ENCODE results near the gene YAF2. TPM values are rescaled to one million over a fixed set of nuclear protein-coding genes. Genes with fewer than 3 reads are reported as not detected.
A peak's percentile ranks its signal among the peaks of the same experiment; 100 is the strongest.
"Not testable (repeated sequence)": the region's sequence is repeated elsewhere in the genome, so short reads cannot be mapped to it uniquely, and the experiment has no call there.

The YAF2 gene
- total RNA-seq, 1 donor from 2014 or later, result 19.3 TPM

GRCh38 chr12:42255866-42256261 is 17.8 kb upstream of the YAF2 start:
- Histone ChIP-seq H3K27me3 (ENCODE audit: control insufficient read depth in 3 of 3, insufficient read depth in 3 of 3, low read length in 3 of 3) (no peaks in the 10 kb centered on the region), H3K4me3 (ENCODE audit: low read length in 3 of 3) (no peak overlapping the region), H3K4me1 (ENCODE audit: control insufficient read depth in 3 of 3, insufficient read depth in 3 of 3, low read length in 3 of 3) (no peaks in the 10 kb centered on the region), H3K27ac (ENCODE audit: low read depth, low read length) (no peak overlapping the region), H3K9ac (ENCODE audit: low read depth in 1 of 3, low read length in 3 of 3) (no peak overlapping the region), H3K9me3 (ENCODE audit: control insufficient read depth in 3 of 3, low read length in 3 of 3) (no peaks in the 10 kb centered on the region), H3K36me3 (ENCODE audit: control insufficient read depth in 3 of 3, insufficient read depth in 3 of 3, low read length in 3 of 3) (no peaks in the 10 kb centered on the region)

GRCh38 chr12:42255221-42255865 is 17.3 kb upstream of the YAF2 start:
- H3K9ac ChIP-seq (ENCODE audit: low read depth in 1 of 3, low read length in 3 of 3), result no peak overlapping the region
- no peaks in the 10 kb centered on the region for H3K4me1 ChIP-seq (ENCODE audit: control insufficient read depth in 3 of 3, insufficient read depth in 3 of 3, low read length in 3 of 3)
- no peaks in the 10 kb centered on the region for H3K36me3 ChIP-seq (ENCODE audit: control insufficient read depth in 3 of 3, insufficient read depth in 3 of 3, low read length in 3 of 3)
- H3K4me3 ChIP-seq (ENCODE audit: low read length in 3 of 3), result no peak overlapping the region
- H3K9me3 ChIP-seq (ENCODE audit: control insufficient read depth in 3 of 3, low read length in 3 of 3), result no peaks in the 10 kb centered on the region
- H3K27me3 ChIP-seq (ENCODE audit: control insufficient read depth in 3 of 3, insufficient read depth in 3 of 3, low read length in 3 of 3), result no peaks in the 10 kb centered on the region
- no peak overlapping the region for H3K27ac ChIP-seq (ENCODE audit: low read depth, low read length)

- not testable (repeated sequence) for H3K9ac ChIP-seq (ENCODE audit: low read depth in 1 of 3, low read length in 3 of 3); H3K27me3 ChIP-seq (ENCODE audit: control insufficient read depth in 3 of 3, insufficient read depth in 3 of 3, low read length in 3 of 3); H3K36me3 ChIP-seq (ENCODE audit: control insufficient read depth in 3 of 3, insufficient read depth in 3 of 3, low read length in 3 of 3); H3K9me3 ChIP-seq (ENCODE audit: control insufficient read depth in 3 of 3, low read length in 3 of 3); H3K4me1 ChIP-seq (ENCODE audit: control insufficient read depth in 3 of 3, insufficient read depth in 3 of 3, low read length in 3 of 3); H3K4me3 ChIP-seq (ENCODE audit: low read length in 3 of 3); H3K27ac ChIP-seq (ENCODE audit: low read depth, low read length)
Observed at GRCh38 chr12:42252645-42253044, 14.6 kb upstream of the YAF2 start.

- H3K27ac ChIP-seq (ENCODE audit: low read depth, low read length); H3K36me3 ChIP-seq (ENCODE audit: control insufficient read depth in 3 of 3, insufficient read depth in 3 of 3, low read length in 3 of 3); H3K4me3 ChIP-seq (ENCODE audit: low read length in 3 of 3); H3K27me3 ChIP-seq (ENCODE audit: control insufficient read depth in 3 of 3, insufficient read depth in 3 of 3, low read length in 3 of 3); H3K4me1 ChIP-seq (ENCODE audit: control insufficient read depth in 3 of 3, insufficient read depth in 3 of 3, low read length in 3 of 3); H3K9ac ChIP-seq (ENCODE audit: low read depth in 1 of 3, low read length in 3 of 3); H3K9me3 ChIP-seq (ENCODE audit: control insufficient read depth in 3 of 3, low read length in 3 of 3): not testable (repeated sequence)
Observed at GRCh38 chr12:42249033-42249432, 11.0 kb upstream of the YAF2 start.

GRCh38 chr12:42240131-42240750 is 2.2 kb upstream of the YAF2 start:
- Histone ChIP-seq H3K9me3 (ENCODE audit: control insufficient read depth in 3 of 3, low read length in 3 of 3) (no peaks in the 10 kb centered on the region), H3K4me1 (ENCODE audit: control insufficient read depth in 3 of 3, insufficient read depth in 3 of 3, low read length in 3 of 3) (peaks cover 2 to 22% (median 14%) of the 10 kb centered on the region in 3 donors), H3K4me3 (ENCODE audit: low read length in 3 of 3) (no peak overlapping the region), H3K27me3 (ENCODE audit: control insufficient read depth in 3 of 3, insufficient read depth in 3 of 3, low read length in 3 of 3) (no peaks in the 10 kb centered on the region), H3K36me3 (ENCODE audit: control insufficient read depth in 3 of 3, insufficient read depth in 3 of 3, low read length in 3 of 3) (no peaks in the 10 kb centered on the region), H3K9ac (ENCODE audit: low read depth in 1 of 3, low read length in 3 of 3) (no peak overlapping the region), H3K27ac (ENCODE audit: low read depth, low read length) (no peak overlapping the region)

- H3K9ac ChIP-seq (ENCODE audit: low read depth in 1 of 3, low read length in 3 of 3), result peak overlapping the region; percentile 77 to 88 (median 82)
- peak overlapping the region; percentile 54 to 92 (median 67) for H3K4me3 ChIP-seq (ENCODE audit: low read length in 3 of 3)
- H3K27me3 ChIP-seq (ENCODE audit: control insufficient read depth in 3 of 3, insufficient read depth in 3 of 3, low read length in 3 of 3), result no peaks in the 10 kb centered on the region
- peaks cover 8 to 32% (median 19%) of the 10 kb centered on the region in 3 donors for H3K4me1 ChIP-seq (ENCODE audit: control insufficient read depth in 3 of 3, insufficient read depth in 3 of 3, low read length in 3 of 3)
- H3K9me3 ChIP-seq (ENCODE audit: control insufficient read depth in 3 of 3, low read length in 3 of 3), result no peaks in the 10 kb centered on the region
- no peaks in the 10 kb centered on the region for H3K36me3 ChIP-seq (ENCODE audit: control insufficient read depth in 3 of 3, insufficient read depth in 3 of 3, low read length in 3 of 3)
- peak overlapping the region; percentile 77 for H3K27ac ChIP-seq (ENCODE audit: low read depth, low read length)
Observed at GRCh38 chr12:42237853-42238239, 202 bp downstream of the YAF2 start.

- Histone ChIP-seq H3K4me3 (ENCODE audit: low read length in 3 of 3) (peak overlapping the region; percentile 81 to 92 (median 85)), H3K9me3 (ENCODE audit: control insufficient read depth in 3 of 3, low read length in 3 of 3) (no peaks in the 10 kb centered on the region), H3K36me3 (ENCODE audit: control insufficient read depth in 3 of 3, insufficient read depth in 3 of 3, low read length in 3 of 3) (no peaks in the 10 kb centered on the region), H3K27me3 (ENCODE audit: control insufficient read depth in 3 of 3, insufficient read depth in 3 of 3, low read length in 3 of 3) (no peaks in the 10 kb centered on the region), H3K27ac (ENCODE audit: low read depth, low read length) (peak overlapping the region; percentile 88), H3K9ac (ENCODE audit: low read depth in 1 of 3, low read length in 3 of 3) (peak overlapping the region; percentile 90 to 91 (median 91)), H3K4me1 (ENCODE audit: control insufficient read depth in 3 of 3, insufficient read depth in 3 of 3, low read length in 3 of 3) (peaks cover 8 to 32% (median 19%) of the 10 kb centered on the region in 3 donors)
Observed at GRCh38 chr12:42237052-42237852, 796 bp downstream of the YAF2 start.

- peak overlapping the region; percentile 76 for H3K27ac ChIP-seq (ENCODE audit: low read depth, low read length)
- no peaks in the 10 kb centered on the region for H3K27me3 ChIP-seq (ENCODE audit: control insufficient read depth in 3 of 3, insufficient read depth in 3 of 3, low read length in 3 of 3)
- H3K9me3 ChIP-seq (ENCODE audit: control insufficient read depth in 3 of 3, low read length in 3 of 3), result no peaks in the 10 kb centered on the region
- H3K9ac ChIP-seq (ENCODE audit: low read depth in 1 of 3, low read length in 3 of 3), result peak overlapping the region in 2 of 3 donors; percentile 57 to 90
- H3K36me3 ChIP-seq (ENCODE audit: control insufficient read depth in 3 of 3, insufficient read depth in 3 of 3, low read length in 3 of 3), result no peaks in the 10 kb centered on the region
- H3K4me3 ChIP-seq (ENCODE audit: low read length in 3 of 3), result peak overlapping the region in 1 of 3 donors; percentile 85
- peaks cover 8 to 32% (median 19%) of the 10 kb centered on the region in 3 donors for H3K4me1 ChIP-seq (ENCODE audit: control insufficient read depth in 3 of 3, insufficient read depth in 3 of 3, low read length in 3 of 3)
Observed at GRCh38 chr12:42236017-42236416, 2.0 kb downstream of the YAF2 start.

GRCh38 chr12:42235426-42235825 is 2.6 kb downstream of the YAF2 start:
- Histone ChIP-seq H3K27ac (ENCODE audit: low read depth, low read length) (peak overlapping the region; percentile 76), H3K9ac (ENCODE audit: low read depth in 1 of 3, low read length in 3 of 3) (peak overlapping the region in 2 of 3 donors; percentile 57 to 90), H3K4me1 (ENCODE audit: control insufficient read depth in 3 of 3, insufficient read depth in 3 of 3, low read length in 3 of 3) (peaks cover 8 to 32% (median 19%) of the 10 kb centered on the region in 3 donors), H3K4me3 (ENCODE audit: low read length in 3 of 3) (peak overlapping the region in 2 of 3 donors; percentile 15 to 20), H3K27me3 (ENCODE audit: control insufficient read depth in 3 of 3, insufficient read depth in 3 of 3, low read length in 3 of 3) (no peaks in the 10 kb centered on the region), H3K9me3 (ENCODE audit: control insufficient read depth in 3 of 3, low read length in 3 of 3) (no peaks in the 10 kb centered on the region), H3K36me3 (ENCODE audit: control insufficient read depth in 3 of 3, insufficient read depth in 3 of 3, low read length in 3 of 3) (no peaks in the 10 kb centered on the region)

GRCh38 chr12:42234970-42235369 is 3.1 kb downstream of the YAF2 start:
- H3K4me1 ChIP-seq (ENCODE audit: control insufficient read depth in 3 of 3, insufficient read depth in 3 of 3, low read length in 3 of 3), result peaks cover 8 to 32% (median 19%) of the 10 kb centered on the region in 3 donors

More at GRCh38 chr12:42234970-42235369, 3.1 kb downstream of the YAF2 start:
- Histone ChIP-seq H3K4me3 (ENCODE audit: low read length in 3 of 3) (peak overlapping the region in 1 of 3 donors; percentile 20), H3K36me3 (ENCODE audit: control insufficient read depth in 3 of 3, insufficient read depth in 3 of 3, low read length in 3 of 3) (no peaks in the 10 kb centered on the region), H3K27me3 (ENCODE audit: control insufficient read depth in 3 of 3, insufficient read depth in 3 of 3, low read length in 3 of 3) (no peaks in the 10 kb centered on the region), H3K9me3 (ENCODE audit: control insufficient read depth in 3 of 3, low read length in 3 of 3) (no peaks in the 10 kb centered on the region), H3K27ac (ENCODE audit: low read depth, low read length) (peak overlapping the region; percentile 76), H3K9ac (ENCODE audit: low read depth in 1 of 3, low read length in 3 of 3) (no peak overlapping the region)

Measured in skeletal muscle tissue (tissue), 4 donors.